Measurements from ENCODE around the gene CACHD1.

Gene CACHD1

GRCh38 chr1:64472805-64473204 lies 2.9 kb downstream of the CACHD1 start:
- in situ Hi-C loops (cut with MboI; ENCODE audit: low sequenced_read_pairs): no loop called here

- in situ Hi-C loops (cut with MboI; ENCODE audit: low sequenced_read_pairs): no loop called here
These were observed 3.4 kb downstream of the CACHD1 start for GRCh38 chr1:64473367-64473766.

- in situ Hi-C loops (cut with MboI; ENCODE audit: low sequenced_read_pairs): no loop called here
These were observed 4.2 kb downstream of the CACHD1 start for GRCh38 chr1:64474133-64474532.

GRCh38 chr1:64474665-64475439 lies 4.9 kb downstream of the CACHD1 start:
- in situ Hi-C loops (cut with MboI; ENCODE audit: low sequenced_read_pairs): no loop called here

- in situ Hi-C loops (cut with MboI; ENCODE audit: low sequenced_read_pairs): no loop called here
These were observed 6.5 kb downstream of the CACHD1 start for GRCh38 chr1:64476251-64476952.

- in situ Hi-C loops (cut with MboI; ENCODE audit: low sequenced_read_pairs): no loop called here
These were observed 8.9 kb downstream of the CACHD1 start for GRCh38 chr1:64478594-64479470.

- in situ Hi-C loops (cut with MboI; ENCODE audit: low sequenced_read_pairs): no loop called here
These were observed 9.9 kb downstream of the CACHD1 start for GRCh38 chr1:64479874-64480273.

- in situ Hi-C loops (cut with MboI; ENCODE audit: low sequenced_read_pairs): no loop called here
These were observed 11.3 kb downstream of the CACHD1 start for GRCh38 chr1:64480999-64481772.

GRCh38 chr1:64482128-64482527 lies 12.2 kb downstream of the CACHD1 start:
- in situ Hi-C loops (cut with MboI; ENCODE audit: low sequenced_read_pairs): no loop called here

GRCh38 chr1:64482720-64483119 lies 12.8 kb downstream of the CACHD1 start:
- in situ Hi-C loops (cut with MboI; ENCODE audit: low sequenced_read_pairs): no loop called here

GRCh38 chr1:64483731-64484414 lies 13.9 kb downstream of the CACHD1 start:
- in situ Hi-C loops (cut with MboI; ENCODE audit: low sequenced_read_pairs): no loop called here

- in situ Hi-C loops (cut with MboI; ENCODE audit: low sequenced_read_pairs): no loop called here
These were observed 14.7 kb downstream of the CACHD1 start for GRCh38 chr1:64484651-64485050.

GRCh38 chr1:64486193-64486592 lies 16.3 kb downstream of the CACHD1 start:
- in situ Hi-C loops (cut with MboI; ENCODE audit: low sequenced_read_pairs): no loop called here

- in situ Hi-C loops (cut with MboI; ENCODE audit: low sequenced_read_pairs): no loop called here
These were observed 17.1 kb downstream of the CACHD1 start for GRCh38 chr1:64487061-64487460.

GRCh38 chr1:64488862-64489261 lies 18.9 kb downstream of the CACHD1 start:
- in situ Hi-C loops (cut with MboI; ENCODE audit: low sequenced_read_pairs): no loop called here

- in situ Hi-C loops (cut with MboI; ENCODE audit: low sequenced_read_pairs): no loop called here
These were observed 19.8 kb downstream of the CACHD1 start for GRCh38 chr1:64489707-64490106.

GRCh38 chr1:64490213-64490818 lies 20.4 kb downstream of the CACHD1 start:
- in situ Hi-C loops (cut with MboI; ENCODE audit: low sequenced_read_pairs): no loop called here

GRCh38 chr1:64492424-64492823 lies 22.5 kb downstream of the CACHD1 start:
- in situ Hi-C loops (cut with MboI; ENCODE audit: low sequenced_read_pairs): no loop called here

- in situ Hi-C loops (cut with MboI; ENCODE audit: low sequenced_read_pairs): no loop called here
These were observed 23.9 kb downstream of the CACHD1 start for GRCh38 chr1:64493831-64494230.

- in situ Hi-C loops (cut with MboI; ENCODE audit: low sequenced_read_pairs): no loop called here
These were observed 24.7 kb downstream of the CACHD1 start for GRCh38 chr1:64494659-64495058.
